A204.1 (cell line): ENCODE results near the gene DTX4.

Experiments used
- FAIRE-seq: peaks from 2 replicates; lab custom pipeline; 2012; peaks lifted over from hg19 to GRCh38; lab: Jason Lieb, UNC

Gene DTX4

DNA sequence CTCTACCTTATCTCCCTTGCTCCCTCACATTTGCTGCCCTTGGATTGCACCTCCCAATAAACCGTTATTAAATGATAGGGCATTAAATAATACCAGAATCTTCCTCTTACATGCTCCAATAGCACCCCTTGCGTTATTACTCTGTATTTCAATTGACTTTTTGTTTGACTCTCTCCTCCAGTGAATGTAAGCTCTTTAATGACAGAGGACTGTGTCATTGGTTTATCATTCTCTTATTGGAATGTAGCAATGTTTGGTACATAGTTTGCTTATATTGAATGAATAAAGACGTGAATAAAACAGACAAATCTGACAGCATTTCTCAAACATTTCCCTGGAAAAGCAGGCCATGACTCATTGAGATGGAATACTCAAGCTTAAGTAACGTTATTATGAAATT is 49.5 kb downstream of the DTX4 start:
- no peak for FAIRE-seq

DNA sequence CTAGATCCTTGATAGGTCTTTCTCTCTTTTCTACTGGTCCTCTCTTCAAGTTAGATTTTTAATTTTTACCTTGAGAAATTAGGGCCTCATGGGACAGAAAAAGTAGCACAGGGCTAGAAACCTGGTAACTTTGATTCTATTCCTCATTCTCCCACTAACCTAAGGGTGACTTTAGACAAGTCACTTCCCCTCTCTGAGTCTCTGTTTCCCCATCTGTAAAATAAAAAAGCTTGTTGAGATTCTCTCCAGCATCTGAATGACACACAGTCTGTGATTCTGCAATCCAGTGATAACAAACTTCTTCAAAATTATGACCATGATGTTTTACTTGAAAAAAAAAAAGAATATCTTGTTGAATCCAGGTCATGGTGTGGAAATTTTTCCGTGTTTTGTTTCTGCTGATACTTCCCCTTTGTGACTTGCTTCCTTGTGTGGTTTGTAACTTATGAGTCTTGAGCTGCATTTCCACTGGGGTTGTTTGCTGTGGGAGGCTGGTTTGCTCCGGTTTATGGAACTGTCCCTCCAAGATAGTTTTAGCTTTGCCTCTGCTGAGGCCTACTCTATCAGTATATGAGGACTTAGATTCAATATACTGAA is 50.6 kb downstream of the DTX4 start:
- no peak for FAIRE-seq

DNA sequence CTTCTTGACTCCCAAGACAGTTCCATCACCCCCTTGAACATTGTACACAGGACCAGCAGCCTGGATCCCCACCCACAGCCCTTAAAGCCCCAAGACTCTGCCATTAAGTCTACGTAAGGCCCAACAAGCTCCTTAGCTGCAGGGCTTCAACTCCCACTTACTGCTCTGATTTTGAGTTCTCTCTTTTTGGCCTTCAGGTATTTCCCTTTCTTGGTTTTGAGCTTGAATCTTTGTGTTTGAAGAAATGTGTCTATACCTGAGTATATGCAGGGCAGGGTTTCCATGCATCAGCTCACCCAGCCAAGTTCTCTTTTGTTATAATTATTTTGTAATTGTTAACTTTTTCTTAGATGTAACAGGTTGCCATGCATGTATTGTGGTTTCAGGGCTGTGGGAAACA is 51.2 kb downstream of the DTX4 start:
- FAIRE-seq = no peak

GRCh38 chr11:59223611-59224010 is 51.7 kb downstream of the DTX4 start:
- FAIRE-seq = no peak

DNA sequence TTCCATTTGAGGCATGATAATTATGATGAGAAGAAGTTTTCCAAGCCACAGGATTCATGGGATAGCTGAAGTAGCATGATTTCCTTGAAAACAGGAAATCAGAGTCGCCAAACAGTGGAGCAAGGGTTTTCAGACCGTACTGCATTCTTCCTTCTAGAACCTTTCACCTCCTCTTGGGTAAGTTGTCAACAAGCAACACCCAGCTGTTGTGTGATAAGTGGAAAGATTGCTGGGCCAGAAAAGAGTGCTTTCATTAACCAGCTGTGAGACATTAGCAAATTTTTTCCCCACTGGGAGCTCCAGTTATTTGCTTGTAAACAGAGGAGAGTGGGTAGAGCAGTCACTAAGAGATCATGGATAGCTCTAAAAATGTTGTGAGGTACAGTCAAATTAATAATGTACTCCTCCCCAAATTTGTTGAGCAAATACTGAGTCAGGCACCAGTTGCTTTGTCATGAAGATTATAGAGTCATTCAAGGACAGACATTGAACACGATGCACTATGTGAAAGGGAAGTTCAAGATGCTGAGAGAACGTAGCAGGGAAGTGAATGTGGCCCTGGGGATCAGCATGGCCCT is 52.5 kb downstream of the DTX4 start:
- FAIRE-seq = no peak

DNA sequence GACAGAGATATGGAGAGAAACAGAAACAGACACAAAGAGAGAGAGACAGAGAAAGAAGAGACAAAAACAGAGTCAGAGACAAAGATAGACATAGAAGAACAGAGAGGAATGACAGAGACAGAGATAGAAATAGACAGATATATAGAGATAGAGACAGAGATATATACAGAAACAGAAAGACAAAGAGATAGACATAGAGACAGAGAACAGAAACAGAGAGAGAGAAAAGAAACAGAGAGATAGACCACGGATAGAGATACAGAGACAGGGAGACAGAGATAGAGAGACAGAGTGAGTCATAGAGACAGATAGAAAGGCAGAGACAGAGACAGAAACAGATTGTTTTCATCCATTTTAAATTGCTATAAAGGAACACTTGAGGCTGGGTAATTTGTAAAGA is 53.1 kb downstream of the DTX4 start:
- no peak for FAIRE-seq

DNA sequence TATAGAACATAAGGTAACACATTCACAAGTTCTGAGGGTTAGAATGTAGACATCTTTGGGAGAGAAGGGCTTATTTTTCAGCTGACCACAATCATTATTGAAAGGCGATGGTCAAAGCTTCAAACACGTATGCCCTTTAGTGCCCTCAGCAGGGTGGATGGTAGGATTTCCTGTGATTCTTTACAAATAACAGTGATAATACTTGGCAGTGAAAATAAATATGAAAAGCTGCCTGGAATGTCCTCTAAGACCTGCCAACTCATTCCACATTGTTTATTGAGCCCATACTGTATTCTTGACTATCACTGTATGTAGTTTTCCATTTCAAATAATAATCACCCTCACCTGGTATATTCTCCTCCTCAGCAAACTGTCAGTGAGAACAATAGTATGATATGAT is 54.5 kb downstream of the DTX4 start:
- FAIRE-seq = no peak

DNA sequence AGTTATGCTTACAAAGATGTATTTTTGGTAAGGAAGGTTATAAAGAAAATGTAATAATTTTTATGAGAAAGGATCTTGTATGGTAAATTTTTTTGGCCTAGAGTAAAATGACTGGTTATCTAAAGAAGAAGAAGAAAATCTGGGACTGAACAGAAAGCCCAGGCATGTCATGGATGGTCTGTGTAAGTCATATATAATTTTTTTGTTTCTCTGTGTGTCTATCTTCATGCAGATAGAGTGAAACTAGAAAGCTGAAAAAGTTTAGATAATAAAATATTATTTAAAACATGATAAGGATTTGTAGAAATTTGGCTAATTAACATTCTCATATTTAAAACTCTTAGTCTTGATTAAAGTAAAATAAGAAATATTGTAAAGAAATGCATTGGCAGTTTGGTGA is 68.4 kb downstream of the DTX4 start:
- peak; percentile 19 for FAIRE-seq

DNA sequence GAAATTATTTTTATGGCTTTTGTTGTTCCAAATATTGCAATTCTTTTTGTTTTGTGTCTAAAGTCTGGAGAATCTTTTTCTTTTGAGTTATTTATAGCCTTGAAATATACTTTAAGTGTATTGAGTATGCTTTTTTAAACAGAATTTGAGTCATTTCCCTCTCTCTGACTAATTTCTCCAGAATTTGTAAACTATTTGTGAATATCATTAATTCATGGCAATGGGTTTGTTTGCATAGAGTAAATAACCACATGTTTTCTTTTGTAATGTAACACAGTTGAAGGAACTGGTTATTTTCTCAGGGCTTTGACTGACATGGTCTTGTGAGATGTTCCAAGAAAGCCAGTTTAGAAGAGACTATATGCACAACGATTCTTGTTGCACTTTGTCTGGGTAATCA is 71.7 kb downstream of the DTX4 start:
- FAIRE-seq = no peak

DNA sequence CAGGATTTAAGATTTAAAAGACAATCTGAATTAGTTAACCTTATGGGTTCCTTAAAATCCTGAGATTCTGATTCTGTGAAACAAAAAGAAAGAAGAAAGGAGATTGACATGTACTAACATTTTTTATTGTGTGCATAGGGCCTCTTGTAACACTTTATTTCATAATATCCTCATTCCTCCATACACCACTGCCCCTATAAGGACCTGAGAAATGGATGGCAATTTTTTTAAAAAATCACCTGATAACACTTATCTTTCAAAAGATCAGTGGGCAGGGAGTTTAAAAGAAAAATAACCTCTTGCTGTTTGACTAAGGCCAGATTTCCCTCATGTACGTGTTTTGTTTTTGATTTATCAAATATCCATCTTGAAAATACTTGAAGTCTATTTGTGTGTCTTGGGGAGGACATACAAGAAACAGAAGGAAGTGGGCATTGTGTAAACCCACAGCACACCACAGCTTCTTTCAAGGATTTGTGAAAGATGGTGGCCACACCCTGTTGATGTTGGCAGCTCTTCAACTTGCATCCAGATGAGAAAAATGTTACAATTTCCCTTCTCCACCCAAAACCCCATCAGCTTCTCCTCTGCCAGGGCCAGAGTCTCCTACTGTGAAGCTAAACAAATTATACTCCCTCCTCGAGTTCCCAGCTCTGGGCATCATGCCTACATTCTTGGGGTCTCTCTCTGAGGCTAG is 75.7 kb downstream of the DTX4 start:
- FAIRE-seq = no peak

- FAIRE-seq = no peak
Observed at GRCh38 chr11:59249535-59249934, 77.6 kb downstream of the DTX4 start.

- FAIRE-seq = no peak
Observed at GRCh38 chr11:59253001-59253400, 81.1 kb downstream of the DTX4 start.

GRCh38 chr11:59254286-59254685 is 82.4 kb downstream of the DTX4 start:
- no peak for FAIRE-seq

- no peak for FAIRE-seq
Observed at GRCh38 chr11:59255281-59255680, 83.3 kb downstream of the DTX4 start.
